ENCODE data around the gene SMIM15. TPM values are rescaled to one million over a fixed set of nuclear protein-coding genes. Genes with fewer than 3 reads are reported as not detected.

The SMIM15 gene
- total and polyA plus RNA-seq, 10 of the 15 experiments (the other 5 are each of a cell fraction or from before 2014, with no cell fraction given), result 13.8 to 83.3 (median 53.9) TPM

- TF ChIP-seq ZNF592 (IDR thresholded peaks at IDR 0.05), result peak; percentile 15; the same call in 1 of the 2 replicates
- TF ChIP-seq, protein P1, sequence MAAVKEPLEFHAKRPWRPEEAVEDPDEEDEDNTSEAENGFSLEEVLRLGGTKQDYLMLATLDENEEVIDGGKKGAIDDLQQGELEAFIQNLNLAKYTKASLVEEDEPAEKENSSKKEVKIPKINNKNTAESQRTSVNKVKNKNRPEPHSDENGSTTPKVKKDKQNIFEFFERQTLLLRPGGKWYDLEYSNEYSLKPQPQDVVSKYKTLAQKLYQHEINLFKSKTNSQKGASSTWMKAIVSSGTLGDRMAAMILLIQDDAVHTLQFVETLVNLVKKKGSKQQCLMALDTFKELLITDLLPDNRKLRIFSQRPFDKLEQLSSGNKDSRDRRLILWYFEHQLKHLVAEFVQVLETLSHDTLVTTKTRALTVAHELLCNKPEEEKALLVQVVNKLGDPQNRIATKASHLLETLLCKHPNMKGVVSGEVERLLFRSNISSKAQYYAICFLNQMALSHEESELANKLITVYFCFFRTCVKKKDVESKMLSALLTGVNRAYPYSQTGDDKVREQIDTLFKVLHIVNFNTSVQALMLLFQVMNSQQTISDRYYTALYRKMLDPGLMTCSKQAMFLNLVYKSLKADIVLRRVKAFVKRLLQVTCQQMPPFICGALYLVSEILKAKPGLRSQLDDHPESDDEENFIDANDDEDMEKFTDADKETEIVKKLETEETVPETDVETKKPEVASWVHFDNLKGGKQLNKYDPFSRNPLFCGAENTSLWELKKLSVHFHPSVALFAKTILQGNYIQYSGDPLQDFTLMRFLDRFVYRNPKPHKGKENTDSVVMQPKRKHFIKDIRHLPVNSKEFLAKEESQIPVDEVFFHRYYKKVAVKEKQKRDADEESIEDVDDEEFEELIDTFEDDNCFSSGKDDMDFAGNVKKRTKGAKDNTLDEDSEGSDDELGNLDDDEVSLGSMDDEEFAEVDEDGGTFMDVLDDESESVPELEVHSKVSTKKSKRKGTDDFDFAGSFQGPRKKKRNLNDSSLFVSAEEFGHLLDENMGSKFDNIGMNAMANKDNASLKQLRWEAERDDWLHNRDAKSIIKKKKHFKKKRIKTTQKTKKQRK (IDR thresholded peaks at IDR 0.05; ENCODE audit: low read depth, low read length), result no peak
- no peak for TF ChIP-seq TCF3 (IDR thresholded peaks at IDR 0.05; ENCODE audit: borderline replicate concordance, insufficient read depth, low read depth, low read length)
- peak; percentile 98 for TF ChIP-seq ATF7 (IDR thresholded peaks at IDR 0.05; ENCODE audit: low read depth)
- no peak for TF ChIP-seq CTCF (IDR thresholded peaks at IDR 0.05 in 2 of 3, conservative IDR thresholded peaks at IDR 0.05 in 1 of 3; ENCODE audit: control insufficient read depth in 2 of 3, extremely low read depth in 1 of 3, insufficient read depth in 1 of 3, low read depth in 3 of 3, low read length in 3 of 3)
- TF ChIP-seq POLR2AphosphoS2 (IDR thresholded peaks at IDR 0.05; ENCODE audit: low read depth, low read length), result no peak
- TF ChIP-seq MTA3 (IDR thresholded peaks at IDR 0.05; ENCODE audit: borderline replicate concordance, low read length), result no peak
- peak; percentile 63 for TF ChIP-seq ZBED1 (IDR thresholded peaks at IDR 0.05; ENCODE audit: borderline replicate concordance)
- TF ChIP-seq EP300 (IDR thresholded peaks at IDR 0.05; ENCODE audit: borderline replicate concordance in 1 of 2, control insufficient read depth in 1 of 2, low read depth in 2 of 2, low read length in 2 of 2), result peak; percentile 69 to 84; a peak in 3 of 4 replicates
- no peak for TF ChIP-seq YY1 (IDR thresholded peaks at IDR 0.05; ENCODE audit: low read depth, low read length)
- TF ChIP-seq RAD21 (IDR thresholded peaks at IDR 0.05; ENCODE audit: insufficient read depth, low read depth, low read length), result no peak
- TF ChIP-seq KDM1A (IDR thresholded peaks at IDR 0.05; ENCODE audit: borderline replicate concordance), result no peak
- TF ChIP-seq CBX5 (IDR thresholded peaks at IDR 0.05; ENCODE audit: low read depth), result no peak
- no peak for TF ChIP-seq PAX8 (IDR thresholded peaks at IDR 0.05)
- no peak for TF ChIP-seq MYC (IDR thresholded peaks at IDR 0.05; ENCODE audit: insufficient read depth, insufficient read length, insufficient replicate concordance, low read length, severe bottlenecking)
- TF ChIP-seq MXI1 (IDR thresholded peaks at IDR 0.05; ENCODE audit: low read depth, low read length), result no peak
- TF ChIP-seq USF1 (IDR thresholded peaks at IDR 0.05; ENCODE audit: borderline replicate concordance, extremely low read length, insufficient read depth, low read depth, low read length), result no peak
- TF ChIP-seq RUNX3 (IDR thresholded peaks at IDR 0.05; ENCODE audit: low read length), result peak; percentile 88
These were observed 39.9 kb upstream of the SMIM15 start (continued) for GRCh38 chr5:61202213-61202612.

Measured in GM12878 (cell line).